ENCODE data around the gene PLXNB3.

Gene PLXNB3

DNA sequence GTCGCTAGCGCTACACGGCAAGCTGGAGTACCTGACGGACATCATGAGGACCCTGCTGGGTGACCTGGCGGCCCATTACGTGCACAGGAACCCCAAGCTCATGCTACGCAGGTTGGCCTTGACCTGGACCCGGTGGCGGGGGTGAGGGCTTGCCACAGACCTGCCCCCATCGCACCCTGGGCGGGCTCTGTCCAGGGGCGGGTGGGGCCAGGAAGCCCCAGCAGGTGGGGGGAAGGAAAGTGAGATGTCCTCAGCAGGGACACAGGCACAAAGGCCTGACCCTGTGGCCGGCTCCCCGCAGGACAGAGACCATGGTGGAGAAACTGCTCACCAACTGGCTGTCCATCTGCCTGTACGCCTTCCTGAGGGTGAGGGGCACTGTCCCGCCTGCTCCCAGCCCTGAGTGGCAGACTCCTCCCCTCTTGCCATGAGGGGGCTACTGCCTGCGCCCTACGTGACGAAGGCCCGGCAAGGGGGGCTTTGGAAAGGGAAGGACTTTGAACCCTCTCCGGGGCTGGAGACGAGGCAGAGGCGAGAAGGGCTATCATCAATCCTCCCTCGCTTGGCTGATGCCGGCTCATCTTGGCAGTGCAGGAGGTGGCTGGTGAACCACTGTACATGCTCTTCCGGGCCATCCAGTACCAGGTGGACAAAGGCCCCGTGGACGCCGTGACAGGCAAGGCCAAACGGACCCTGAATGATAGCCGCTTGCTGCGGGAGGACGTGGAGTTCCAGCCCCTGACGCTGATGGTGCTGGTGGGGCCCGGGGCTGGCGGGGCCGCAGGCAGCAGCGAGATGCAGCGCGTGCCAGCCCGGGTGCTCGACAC is 11.5 kb downstream of the PLXNB3 start:
- FAIRE-seq: no peak

DNA sequence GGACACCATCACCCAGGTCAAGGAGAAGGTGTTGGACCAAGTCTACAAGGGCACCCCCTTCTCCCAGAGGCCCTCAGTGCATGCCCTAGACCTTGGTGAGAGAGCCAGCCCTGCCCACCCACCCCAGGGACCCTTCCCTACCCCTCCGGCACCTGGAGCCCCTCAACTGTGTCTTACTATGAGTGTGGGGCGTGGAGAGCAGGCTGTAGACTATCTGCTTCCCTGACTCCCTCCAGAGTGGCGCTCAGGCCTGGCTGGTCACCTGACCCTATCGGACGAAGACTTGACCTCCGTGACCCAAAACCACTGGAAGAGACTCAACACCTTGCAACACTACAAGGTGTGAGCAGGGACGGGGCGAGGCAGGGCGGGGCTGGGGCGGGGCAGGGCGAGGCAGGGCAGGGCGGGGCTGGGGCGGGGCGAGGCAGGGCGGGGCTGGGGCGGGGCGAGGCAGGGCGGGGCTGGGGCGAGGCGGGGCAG is 12.1 kb downstream of the PLXNB3 start:
- FAIRE-seq: no peak

DNA sequence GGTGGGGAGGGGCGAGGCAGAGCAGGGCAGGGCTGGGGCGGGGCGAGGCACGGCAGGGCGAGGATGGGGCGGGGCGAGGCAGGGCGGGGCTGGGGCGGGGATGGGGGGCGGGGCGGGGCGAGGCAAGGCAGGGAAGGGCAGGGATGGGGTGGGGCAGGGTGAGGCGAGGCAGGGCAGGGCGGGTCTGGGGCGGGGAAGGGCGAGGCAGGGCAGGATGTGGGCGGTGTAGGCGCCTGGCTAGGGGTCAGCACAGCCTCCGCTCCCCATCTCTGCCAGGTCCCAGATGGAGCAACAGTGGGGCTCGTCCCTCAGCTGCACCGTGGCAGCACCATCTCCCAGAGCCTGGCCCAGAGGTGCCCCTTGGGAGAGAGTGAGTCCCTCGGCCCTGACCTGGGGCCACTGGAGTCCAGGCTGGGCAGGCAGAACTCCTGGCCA is 12.6 kb downstream of the PLXNB3 start:
- no peak for FAIRE-seq

DNA sequence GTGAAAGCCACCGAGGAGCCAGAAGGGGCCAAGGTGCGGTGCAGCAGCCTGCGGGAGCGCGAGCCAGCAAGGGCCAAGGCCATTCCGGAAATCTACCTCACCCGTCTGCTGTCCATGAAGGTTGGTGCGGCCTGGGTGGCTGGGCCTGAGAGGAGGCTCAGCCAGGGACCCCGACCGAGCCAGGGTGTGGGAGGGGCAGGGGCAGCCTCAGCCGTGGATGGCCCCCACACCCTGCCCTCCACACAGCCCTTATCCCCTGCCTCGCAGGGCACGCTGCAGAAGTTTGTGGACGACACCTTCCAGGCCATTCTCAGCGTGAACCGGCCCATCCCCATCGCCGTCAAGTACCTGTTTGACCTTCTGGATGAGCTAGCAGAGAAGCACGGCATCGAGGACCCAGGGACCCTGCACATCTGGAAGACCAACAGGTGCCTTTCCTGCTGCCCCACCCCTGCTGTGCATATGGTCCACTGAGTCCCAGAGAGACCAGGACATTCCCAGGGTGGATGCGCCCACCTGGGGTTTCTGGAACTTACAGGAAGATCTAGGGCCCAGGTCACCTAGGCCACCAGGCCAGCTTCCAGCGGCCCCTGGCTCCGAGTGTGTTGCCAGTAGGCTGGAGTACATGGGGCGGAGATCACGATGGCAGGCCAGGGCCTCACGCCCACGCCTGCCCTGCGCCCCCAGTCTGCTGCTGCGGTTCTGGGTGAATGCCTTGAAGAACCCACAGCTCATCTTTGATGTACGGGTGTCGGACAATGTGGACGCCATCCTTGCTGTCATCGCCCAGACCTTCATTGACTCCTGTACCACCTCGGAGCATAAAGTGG is 13.4 kb downstream of the PLXNB3 start:
- FAIRE-seq: no peak

DNA sequence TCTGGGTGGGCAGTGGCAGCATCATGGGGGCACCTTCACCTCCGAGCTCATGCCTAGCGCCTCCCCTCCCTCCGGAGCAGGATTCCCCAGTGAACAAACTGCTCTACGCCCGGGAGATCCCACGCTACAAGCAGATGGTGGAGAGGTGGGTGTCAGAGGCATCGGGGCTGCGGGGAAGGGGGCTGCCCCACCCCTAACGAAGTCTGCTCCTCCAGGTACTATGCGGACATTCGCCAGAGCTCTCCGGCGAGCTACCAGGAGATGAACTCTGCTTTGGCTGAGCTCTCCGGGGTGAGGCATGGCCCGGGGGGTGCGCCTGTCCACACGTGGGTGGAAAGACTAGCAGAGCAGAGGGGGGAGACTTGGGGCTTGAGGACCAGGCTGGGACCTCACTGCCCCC is 14.1 kb downstream of the PLXNB3 start:
- no peak for FAIRE-seq

DNA sequence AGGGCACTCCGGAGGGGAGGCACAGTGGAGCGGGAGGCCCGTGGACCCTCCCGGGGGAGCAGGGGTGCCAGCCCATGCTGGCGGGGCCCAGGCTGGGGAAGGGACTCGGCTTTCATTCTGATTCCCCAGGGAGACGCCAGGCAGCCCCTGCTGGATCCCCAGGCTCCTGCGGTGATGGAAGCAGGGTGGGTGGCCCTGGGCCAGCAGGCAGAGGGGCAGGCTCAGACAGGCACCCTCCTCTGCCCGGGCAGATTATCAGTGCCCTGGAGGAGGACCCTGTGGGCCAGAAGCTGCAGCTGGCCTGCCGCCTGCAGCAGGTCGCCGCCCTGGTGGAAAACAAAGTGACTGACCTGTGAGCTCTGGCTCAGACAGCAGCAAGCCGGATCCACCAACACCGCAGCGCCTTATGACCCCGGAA is 14.6 kb downstream of the PLXNB3 start:
- FAIRE-seq: no peak

DNA sequence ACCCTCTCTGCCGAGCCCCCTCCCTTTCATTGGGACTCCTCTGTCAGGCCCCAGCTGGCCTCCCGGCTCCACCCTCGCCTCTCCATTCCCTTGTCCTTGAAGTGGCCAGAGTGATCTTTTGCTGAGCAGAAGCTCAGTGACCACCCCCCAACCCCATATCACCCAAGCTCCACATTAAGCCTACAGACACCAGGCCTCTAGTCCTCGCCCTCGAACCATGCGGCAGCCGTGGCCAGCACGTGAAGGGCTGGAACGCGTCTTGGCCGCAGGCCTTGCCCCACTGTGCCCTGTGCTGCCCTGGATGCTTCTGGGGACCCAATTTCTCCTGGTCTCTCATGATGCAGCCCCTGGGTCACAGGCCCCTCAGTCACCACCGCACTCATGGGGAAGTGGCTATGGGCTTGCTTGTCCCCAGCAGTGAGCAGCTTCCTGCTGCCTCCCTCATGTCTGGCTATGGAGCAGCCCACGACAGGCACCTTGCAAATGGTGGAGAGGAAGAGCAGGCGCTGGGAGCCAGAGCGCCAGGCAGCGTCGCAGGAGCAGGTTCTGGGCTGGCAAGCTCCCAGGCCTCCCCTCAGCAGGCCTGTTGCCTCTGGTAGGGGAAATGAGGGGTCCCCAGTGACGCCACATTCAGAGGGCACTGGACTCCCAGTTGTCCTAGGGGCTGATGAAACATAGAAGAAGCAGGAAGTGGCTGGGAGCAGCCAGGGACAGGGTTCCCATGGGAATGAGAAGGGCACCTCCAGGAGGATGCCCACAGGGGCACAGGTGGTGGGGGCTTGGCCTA is 16.0 kb downstream of the PLXNB3 start:
- no peak for FAIRE-seq

DNA sequence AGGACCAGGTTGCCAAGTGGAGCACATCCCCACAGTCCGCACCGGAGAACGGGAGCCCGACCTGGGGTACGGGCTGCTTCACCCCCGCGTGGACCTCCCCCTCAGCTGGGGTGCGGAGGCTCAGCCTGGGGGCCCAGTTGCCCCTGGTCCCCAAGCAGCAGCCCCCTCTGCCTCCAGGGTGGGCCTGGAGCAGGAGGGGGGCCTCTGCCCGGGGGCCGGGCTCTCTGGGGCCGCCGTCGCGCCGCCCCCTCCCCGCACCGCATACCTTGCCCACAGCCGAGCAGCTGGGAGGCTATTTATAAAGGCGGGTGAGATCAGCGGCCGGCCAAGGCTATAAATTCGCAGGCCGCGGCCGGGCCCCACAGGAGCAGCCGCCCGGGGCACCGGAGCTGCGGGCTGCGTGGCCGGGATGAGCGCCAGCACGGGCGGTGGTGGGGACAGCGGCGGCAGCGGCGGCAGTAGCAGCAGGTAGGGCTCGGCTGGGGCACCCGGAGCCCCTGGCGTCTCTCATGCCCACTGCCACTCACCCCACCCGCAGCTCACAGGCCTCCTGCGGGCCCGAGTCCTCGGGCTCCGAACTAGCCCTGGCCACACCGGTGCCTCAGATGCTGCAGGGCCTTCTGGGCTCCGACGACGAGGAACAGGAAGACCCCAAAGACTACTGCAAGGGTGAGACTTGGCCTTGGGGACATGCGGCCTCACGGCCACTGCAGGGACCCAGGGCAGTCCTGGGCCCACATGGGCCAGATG is 16.8 kb downstream of the PLXNB3 start, which contains the start of gene SRPK3:
TSS of gene SRPK3 (plus strand) at position 364 of the 750 bp plus-strand sequence. CDS start at position 410, 46 bp downstream.
- FAIRE-seq: no peak

DNA sequence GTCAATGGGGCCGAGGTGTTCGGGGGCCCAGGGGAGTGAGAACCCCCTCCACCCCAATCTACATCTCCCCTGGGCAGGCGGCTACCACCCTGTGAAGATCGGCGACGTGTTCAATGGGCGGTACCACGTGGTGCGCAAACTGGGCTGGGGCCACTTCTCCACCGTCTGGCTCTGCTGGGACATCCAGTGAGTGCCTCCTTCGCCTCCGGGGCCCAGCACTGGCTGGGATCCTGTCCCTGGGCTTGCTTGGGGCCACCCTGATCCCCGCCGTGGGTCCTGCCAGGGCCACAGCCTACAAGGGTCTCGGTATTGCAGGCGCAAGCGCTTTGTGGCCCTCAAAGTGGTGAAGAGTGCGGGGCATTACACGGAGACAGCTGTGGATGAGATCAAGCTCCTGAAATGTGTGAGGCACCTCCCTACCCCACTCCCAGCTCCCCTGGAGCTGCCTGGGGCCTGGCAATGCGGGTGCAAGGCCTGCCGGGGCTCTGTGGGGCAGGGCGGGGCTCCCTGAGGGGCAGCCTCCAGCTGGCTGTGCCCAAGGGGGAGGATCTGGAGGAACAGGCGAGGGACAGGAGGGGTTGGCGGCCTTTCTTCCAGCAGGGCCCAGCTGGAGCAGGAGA is 17.5 kb downstream of the PLXNB3 start:
- FAIRE-seq: no peak

DNA sequence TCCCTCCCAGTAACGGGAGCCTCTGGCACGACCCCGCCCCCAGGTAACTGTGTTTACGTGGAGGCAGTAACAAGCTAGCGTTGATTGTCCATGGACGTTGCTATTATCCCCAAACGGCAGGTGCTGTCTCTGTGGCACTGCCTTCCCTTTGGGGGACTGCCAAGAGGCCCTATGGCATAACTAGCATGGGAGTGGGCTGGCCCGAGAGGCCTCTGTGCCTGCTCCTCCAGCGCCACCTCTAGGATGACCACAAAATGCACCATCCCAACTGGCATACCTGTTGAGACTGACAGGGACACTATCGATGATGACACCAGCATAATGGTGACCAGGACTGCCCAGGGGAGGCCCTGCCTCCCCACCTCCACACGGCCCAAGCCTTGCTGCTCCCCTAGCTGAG is 18.3 kb downstream of the PLXNB3 start:
- no peak for FAIRE-seq

DNA sequence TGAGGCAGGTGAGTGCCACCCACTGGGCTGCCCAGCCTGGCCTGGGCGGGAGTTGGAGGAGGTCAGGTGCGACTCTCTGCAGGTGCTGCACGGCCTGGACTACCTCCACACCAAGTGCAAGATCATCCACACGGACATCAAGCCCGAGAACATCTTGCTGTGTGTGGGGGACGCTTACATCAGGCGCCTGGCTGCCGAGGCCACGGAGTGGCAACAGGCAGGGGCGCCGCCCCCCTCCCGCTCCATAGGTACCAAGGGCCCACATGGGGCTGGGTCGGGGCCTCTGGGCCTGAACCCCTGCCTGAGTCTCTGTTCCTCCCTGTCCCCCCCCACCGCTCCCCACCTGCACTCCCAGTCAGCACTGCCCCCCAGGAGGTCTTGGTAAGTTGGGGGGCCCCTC is 18.8 kb downstream of the PLXNB3 start:
- FAIRE-seq: no peak

DNA sequence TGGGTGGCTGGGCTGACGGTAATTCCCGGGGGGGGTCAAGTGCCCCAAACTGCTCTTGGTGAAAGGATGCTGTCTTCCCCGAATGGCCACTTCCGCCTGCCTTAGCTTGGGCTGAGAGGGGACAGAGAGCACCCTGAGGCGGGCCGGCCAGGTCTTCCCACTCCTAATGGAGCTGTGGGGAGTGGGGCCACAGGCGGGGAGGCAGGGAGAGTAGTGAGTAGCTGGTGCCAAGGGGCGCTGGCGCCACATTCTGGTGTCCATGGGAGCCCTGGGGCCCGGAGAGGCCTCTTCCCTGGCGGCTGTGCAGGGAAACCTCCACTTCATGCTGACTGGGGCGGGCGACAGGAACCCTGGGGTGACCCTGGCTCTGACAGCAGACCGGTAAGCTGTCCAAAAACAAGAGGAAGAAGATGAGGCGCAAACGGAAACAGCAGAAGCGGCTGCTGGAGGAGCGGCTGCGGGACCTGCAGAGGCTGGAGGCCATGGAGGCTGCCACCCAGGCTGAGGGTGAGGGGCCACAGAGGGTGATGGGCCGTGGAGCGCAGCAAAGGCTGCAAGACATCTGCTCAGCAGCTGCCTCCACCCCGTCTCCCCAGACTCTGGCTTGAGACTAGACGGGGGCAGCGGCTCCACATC is 19.4 kb downstream of the PLXNB3 start:
- FAIRE-seq: no peak

DNA sequence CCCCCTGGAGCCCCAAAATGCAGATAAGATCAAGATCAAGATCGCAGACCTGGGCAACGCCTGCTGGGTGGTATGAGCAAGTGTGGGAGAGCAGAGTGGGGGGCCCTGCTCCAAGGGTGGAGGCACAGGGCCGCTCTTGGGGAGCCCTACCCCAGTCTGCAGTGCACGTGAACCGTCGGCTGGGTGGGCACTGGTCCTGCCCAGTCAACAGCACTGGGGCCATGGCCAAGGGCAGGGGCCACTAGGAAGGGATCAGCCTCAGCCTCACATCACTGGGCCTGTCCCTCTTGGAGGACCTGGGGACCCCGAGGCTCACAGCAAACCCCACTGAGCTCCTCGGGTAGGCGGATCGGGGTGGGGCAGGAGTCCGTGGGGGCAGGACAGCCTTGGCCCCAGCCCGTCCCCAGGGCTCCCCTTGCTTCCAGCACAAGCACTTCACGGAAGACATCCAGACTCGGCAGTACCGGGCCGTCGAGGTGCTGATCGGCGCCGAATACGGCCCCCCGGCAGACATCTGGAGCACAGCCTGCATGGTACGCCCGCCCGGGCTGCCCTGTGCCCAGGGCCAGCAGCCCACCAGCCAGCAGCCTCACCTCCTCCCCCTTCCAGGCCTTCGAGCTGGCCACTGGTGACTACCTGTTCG is 20.4 kb downstream of the PLXNB3 start:
- no peak for FAIRE-seq

DNA sequence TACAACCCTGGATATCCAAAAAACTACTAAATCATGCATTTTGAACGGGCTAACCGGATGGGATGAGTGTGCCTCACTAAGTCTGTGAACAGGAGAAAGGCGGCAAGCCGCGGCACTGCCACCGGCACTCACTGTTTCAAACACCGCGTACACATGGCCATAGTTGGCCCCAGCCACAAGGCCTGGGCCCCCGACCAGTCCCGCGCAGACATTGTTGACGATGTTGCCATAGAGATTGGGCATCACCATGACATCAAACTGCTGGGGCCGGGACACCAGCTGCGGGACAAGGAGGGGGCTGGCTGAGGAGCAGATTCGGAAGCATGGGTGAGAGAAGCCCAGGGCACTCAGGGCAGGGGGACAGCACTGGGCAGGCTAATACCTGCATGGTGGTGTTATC is 22.6 kb downstream of the PLXNB3 start:
- FAIRE-seq: no peak

DNA sequence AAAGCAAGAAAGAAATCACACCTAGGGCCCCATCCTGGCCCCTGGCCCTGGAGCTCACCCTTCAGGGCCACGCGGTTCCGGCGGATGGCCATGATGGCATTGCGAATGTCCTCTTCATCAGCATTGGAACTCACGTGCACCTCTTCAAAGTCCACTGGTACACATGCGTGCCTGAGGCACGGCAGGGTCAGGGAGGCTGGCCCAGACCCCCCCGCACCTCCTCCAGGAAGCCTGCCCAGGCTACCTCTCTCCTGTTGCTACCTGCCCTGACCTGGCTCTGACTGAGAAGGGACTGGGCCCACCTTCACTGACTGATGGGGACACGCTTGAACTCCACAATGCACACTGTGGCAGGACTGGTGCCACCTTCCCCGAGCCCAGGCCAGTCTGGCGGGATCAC is 25.6 kb downstream of the PLXNB3 start:
- FAIRE-seq: no peak

DNA sequence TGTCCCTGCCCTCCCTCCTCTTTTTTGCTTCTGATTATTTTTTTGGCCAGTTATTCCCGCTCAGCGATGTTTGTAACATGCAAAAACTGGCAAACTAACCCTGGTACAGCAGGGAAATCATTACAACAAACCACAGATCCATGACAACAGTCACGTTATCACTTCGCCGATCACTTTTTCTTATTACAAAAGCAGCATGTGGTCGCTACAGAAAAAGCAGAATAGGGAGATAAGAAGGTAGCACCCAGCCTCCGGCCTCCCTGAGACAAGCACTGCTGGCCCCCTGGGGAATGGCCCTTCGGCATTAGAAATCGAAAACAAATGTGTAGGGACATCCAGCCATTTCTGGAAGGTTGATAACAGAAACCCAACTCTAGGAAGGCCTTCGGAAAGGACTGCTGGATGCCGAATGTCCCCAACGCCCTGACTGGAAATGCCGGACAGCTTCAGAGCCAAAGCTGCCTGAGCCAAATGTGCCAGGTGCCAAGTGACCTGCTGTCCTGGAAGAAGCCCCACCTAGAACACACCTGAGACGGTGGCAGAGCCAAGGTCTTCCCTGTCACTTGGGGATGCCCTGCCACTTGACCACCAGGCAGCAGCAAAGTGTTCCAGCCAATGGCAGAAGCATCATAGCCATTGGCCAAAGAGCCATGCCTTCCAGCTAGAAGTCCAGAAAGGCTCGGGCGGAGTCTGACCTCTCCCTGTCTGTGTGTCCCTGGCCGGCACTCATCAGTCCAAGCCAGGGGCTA is 27.2 kb downstream of the PLXNB3 start:
- no peak for FAIRE-seq

DNA sequence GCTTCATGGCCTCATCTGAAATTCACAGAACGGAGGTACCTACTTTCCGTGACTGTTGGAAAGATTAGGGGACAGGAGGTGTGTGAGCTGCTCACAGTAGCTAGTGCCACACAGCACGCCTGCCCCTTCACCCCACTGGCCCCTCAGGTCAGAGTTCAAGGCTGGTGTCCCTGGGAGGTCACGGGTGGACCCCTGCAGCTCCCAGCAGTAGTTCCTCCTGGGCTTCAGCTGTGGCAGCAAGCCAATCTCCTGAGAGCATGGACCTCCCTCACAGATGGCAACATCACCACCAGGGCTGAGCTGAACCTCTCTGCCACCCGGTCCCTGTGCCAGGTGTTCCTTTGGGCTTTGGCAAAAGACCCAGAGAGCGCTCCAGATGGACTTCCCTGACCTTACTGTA is 28.3 kb downstream of the PLXNB3 start:
- no peak for FAIRE-seq

DNA sequence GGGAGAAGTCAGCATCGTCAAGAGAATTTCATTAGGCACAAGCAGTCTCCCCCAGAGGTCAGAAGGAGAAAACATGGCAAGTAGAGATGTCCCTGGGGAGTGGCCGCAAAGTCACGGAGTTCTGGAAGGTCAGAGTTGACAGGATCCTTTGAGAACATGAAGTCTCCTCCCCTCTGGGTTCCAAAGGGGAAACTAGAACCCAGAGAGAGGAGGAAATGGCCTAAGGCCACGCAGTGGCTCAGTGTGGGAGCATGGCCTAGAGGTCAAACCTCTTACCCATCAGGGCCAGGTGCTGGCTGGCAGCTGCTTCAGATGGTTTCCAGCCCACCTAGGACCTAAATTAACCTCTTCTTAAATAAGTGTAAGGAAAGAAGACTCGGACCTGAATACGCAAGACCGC is 29.2 kb downstream of the PLXNB3 start:
- FAIRE-seq: no peak

DNA sequence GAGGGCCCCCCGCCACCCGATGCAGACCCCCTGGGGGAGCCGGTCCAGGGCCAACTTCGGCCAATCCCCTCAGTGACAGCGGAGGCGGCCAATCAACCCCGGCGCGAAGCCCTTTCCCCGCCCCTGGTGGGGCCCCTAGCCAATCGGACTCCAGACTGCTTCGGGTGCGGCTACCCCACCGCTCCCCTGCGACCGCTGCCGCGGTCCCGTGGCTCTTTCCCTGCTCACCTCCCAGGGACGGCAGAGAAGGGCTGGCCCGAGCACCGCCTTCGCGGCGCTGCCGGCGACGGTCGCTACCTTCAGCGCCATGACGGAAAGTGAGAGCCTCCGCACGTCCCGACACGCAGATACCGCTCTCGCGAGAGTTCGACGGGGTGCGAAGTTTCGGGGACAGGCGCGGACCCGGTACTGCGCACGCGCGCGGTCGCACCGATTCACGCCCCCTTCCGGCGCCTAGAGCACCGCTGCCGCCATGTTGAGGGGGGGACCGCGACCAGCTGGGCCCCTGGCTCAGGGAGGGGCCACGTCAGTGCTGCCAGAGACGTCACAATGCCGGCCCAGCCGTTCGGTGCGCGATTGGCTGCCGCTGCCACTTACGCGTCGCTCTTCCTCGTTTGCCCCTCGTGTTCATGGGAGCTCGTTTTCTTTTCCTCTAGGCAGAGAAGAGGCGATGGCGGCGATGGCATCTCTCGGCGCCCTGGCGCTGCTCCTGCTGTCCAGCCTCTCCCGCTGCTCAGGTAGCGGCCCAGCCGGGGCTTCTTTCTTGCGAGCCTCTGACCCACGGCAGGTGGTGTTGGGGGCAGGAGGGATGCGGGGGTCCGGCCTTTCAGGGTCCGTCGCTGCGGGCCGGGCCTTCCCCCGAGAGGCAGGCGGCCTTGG is 30.2 kb downstream of the PLXNB3 start, which contains the start of the genes IDH3G and SSR4:
TSS of gene IDH3G (minus strand) at position 358 of the 879 bp plus-strand sequence. CDS start at position 309, 49 bp downstream.
TSS of gene SSR4 (plus strand) at position 651 of the 879 bp plus-strand sequence. CDS start at position 671, 20 bp downstream.
- FAIRE-seq: peak; percentile 98

Data from A204.1 (cell line).